ENCODE data around the gene COX7B2. TPM values are rescaled to one million over a fixed set of nuclear protein-coding genes. Genes with fewer than 3 reads are reported as not detected.

COX7B2 gene
- total and polyA plus RNA-seq, 2 of the 4 experiments (the other 2 are of a cell fraction): not detected

GRCh38 chr4:46908148-46908547 is 897 bp downstream of the COX7B2 start:
- Histone ChIP-seq H3K56ac (ENCODE audit: extremely low read depth, insufficient read depth, low read length) (no peak overlapping the region), H3K18ac (ENCODE audit: low read depth, low read length) (no peak overlapping the region), H4K20me1 (ENCODE audit: insufficient read depth, low read length) (no peaks in the 10 kb centered on the region), H3K23ac (ENCODE audit: low read depth, low read length) (no peak overlapping the region), H2BK20ac (ENCODE audit: low read depth, low read length) (no peak overlapping the region), H2BK5ac (ENCODE audit: low read depth, low read length, poor library complexity, severe bottlenecking) (no peak overlapping the region), H2BK15ac (ENCODE audit: low read depth, low read length) (no peak overlapping the region), H3K27ac (ENCODE audit: insufficient read depth, low read length) (no peak overlapping the region), H3K4me2 (ENCODE audit: low read depth, low read length) (no peak overlapping the region), H2AK9ac (replicated peaks; ENCODE audit: low read depth, low read length, poor library complexity) (no peak overlapping the region), H3K9me1 (ENCODE audit: insufficient read depth, low read length) (no peaks in the 10 kb centered on the region), H2AFZ (replicated peaks; ENCODE audit: low read length, poor library complexity) (no peak overlapping the region), H3K27me3 (ENCODE audit: control insufficient read depth, insufficient read depth, low read length) (no peaks in the 10 kb centered on the region), H3K36me3 (ENCODE audit: control insufficient read depth, insufficient read depth, low read length) (no peaks in the 10 kb centered on the region), H4K5ac (ENCODE audit: low read depth, low read length) (no peak overlapping the region), H2AK5ac (ENCODE audit: low read depth, low read length) (no peak overlapping the region), H3K79me1 (ENCODE audit: low read depth in 1 of 2, low read length in 2 of 2) (no peaks in the 10 kb centered on the region), H4K91ac (ENCODE audit: insufficient read depth, low read depth, low read length) (no peak overlapping the region), H3K9me3 (ENCODE audit: control insufficient read depth, insufficient read depth, low read length) (no peaks in the 10 kb centered on the region), H3K4me1 (ENCODE audit: control insufficient read depth, insufficient read depth, low read length) (no peaks in the 10 kb centered on the region), H2BK120ac (ENCODE audit: low read depth, low read length) (no peak overlapping the region), H3K9ac (ENCODE audit: low read depth, low read length) (no peak overlapping the region), H3K4ac (ENCODE audit: low read depth, low read length) (no peak overlapping the region), H4K8ac (ENCODE audit: low read depth in 2 of 2, low read length in 2 of 2) (no peak overlapping the region), H3K14ac (replicated peaks; ENCODE audit: low read depth, low read length) (no peak overlapping the region), H3K4me3 (ENCODE audit: insufficient read depth, low read depth, low read length) (no peak overlapping the region)
- WGBS, 2 experiments (ENCODE audit: extremely low coverage in 2 of 2, insufficient read length in 1 of 2): 37% methylated on average over 2 of the region's 4 CpGs; no CpG with 5 or more reads in 1 of the 2 experiments
- TF ChIP-seq RFX5 (IDR thresholded peaks at IDR 0.05; ENCODE audit: low read depth, low read length) (no peak), BHLHE40 (IDR thresholded peaks at IDR 0.05; ENCODE audit: low read depth, low read length) (no peak), POLR2A (IDR thresholded peaks at IDR 0.05; ENCODE audit: low read depth, low read length) (no peak), RAD21 (IDR thresholded peaks at IDR 0.05; ENCODE audit: low read length) (no peak), MAFK (IDR thresholded peaks at IDR 0.05; ENCODE audit: low read depth, low read length) (no peak), SMC3 (IDR thresholded peaks at IDR 0.05; ENCODE audit: low read depth, low read length) (no peak), FOS (IDR thresholded peaks at IDR 0.05; ENCODE audit: low read depth, low read length) (no peak), RCOR1 (IDR thresholded peaks at IDR 0.05; ENCODE audit: insufficient replicate concordance, low read length) (no peak), USF2 (IDR thresholded peaks at IDR 0.05; ENCODE audit: low read depth, low read length) (no peak), CEBPB (IDR thresholded peaks at IDR 0.05; ENCODE audit: low read depth, low read length) (no peak), MAZ (IDR thresholded peaks at IDR 0.05; ENCODE audit: borderline replicate concordance, low read depth, low read length) (no peak), NFE2L2 (IDR thresholded peaks at IDR 0.05; ENCODE audit: low read depth, low read length) (no peak), CHD1 (IDR thresholded peaks at IDR 0.05; ENCODE audit: low read depth, low read length) (no peak), ELK1 (IDR thresholded peaks at IDR 0.05; ENCODE audit: borderline replicate concordance, low read depth, low read length) (no peak), MXI1 (IDR thresholded peaks at IDR 0.05; ENCODE audit: borderline replicate concordance, low read depth, low read length) (no peak), CTCF (conservative IDR thresholded peaks at IDR 0.05; ENCODE audit: low read depth, low read length) (no peak)
- in situ Hi-C loops (cut with MboI; ENCODE audit: low sequenced_read_pairs): no loop called here
- BruUV-seq (replicated peaks): no TSS peak
- intact Hi-C loops (cut with micrococcal nuclease): no loop called here
- CTCF ChIA-PET: no interaction called here
- dilution Hi-C loops (cut with HindIII; ENCODE audit: low sequenced_read_pairs, unreplicated experiment): no loop called here
- POLR2A ChIA-PET (ENCODE audit: unreplicated experiment): no interaction called here
- no peak for DNase-seq
- no peak for ATAC-seq (ENCODE audit: low read depth)

All from IMR-90 (cell line).